ENCODE measurements around the gene MEGF8. TPM values are rescaled to one million over a fixed set of nuclear protein-coding genes. Genes with fewer than 3 reads are reported as not detected.

MEGF8 gene
- total RNA-seq, 2 donors from 2014 or later = 3.0 to 3.1 TPM

GRCh38 chr19:42291435-42291810 is 34.0 kb upstream of the MEGF8 start:
- Mint-ChIP-seq H3K9me3 (no peaks in the 10 kb centered on the region), H3K36me3 (ENCODE audit: low read depth) (peaks cover 83% of the 10 kb centered on the region), H3K4me3 (no peak overlapping the region), H3K4me1 (peaks cover 7% of the 10 kb centered on the region), H3K27me3 (no peaks in the 10 kb centered on the region), H3K27ac (no peak overlapping the region)
- ATAC-seq (replicated peaks) = no peak

- peaks cover 7% of the 10 kb centered on the region for H3K4me1 Mint-ChIP-seq
- H3K27ac Mint-ChIP-seq = no peak overlapping the region
- ATAC-seq (replicated peaks) = no peak
- peaks cover 78% of the 10 kb centered on the region for H3K36me3 Mint-ChIP-seq (ENCODE audit: low read depth)
- no peak overlapping the region for H3K4me3 Mint-ChIP-seq
- H3K27me3 Mint-ChIP-seq = no peaks in the 10 kb centered on the region
- H3K9me3 Mint-ChIP-seq = no peaks in the 10 kb centered on the region
Observed at GRCh38 chr19:42292042-42292960, 33.1 kb upstream of the MEGF8 start.

GRCh38 chr19:42292963-42293362 is 32.5 kb upstream of the MEGF8 start:
- no peak for ATAC-seq (replicated peaks)
- peaks cover 7% of the 10 kb centered on the region for H3K4me1 Mint-ChIP-seq
- no peak overlapping the region for H3K27ac Mint-ChIP-seq
- H3K27me3 Mint-ChIP-seq = no peaks in the 10 kb centered on the region
- H3K4me3 Mint-ChIP-seq = no peak overlapping the region
- H3K9me3 Mint-ChIP-seq = no peaks in the 10 kb centered on the region
- H3K36me3 Mint-ChIP-seq (ENCODE audit: low read depth) = peaks cover 71% of the 10 kb centered on the region

GRCh38 chr19:42293540-42293939 is 31.9 kb upstream of the MEGF8 start:
- H3K27me3 Mint-ChIP-seq = no peaks in the 10 kb centered on the region
- H3K36me3 Mint-ChIP-seq (ENCODE audit: low read depth) = peaks cover 65% of the 10 kb centered on the region
- peaks cover 7% of the 10 kb centered on the region for H3K4me1 Mint-ChIP-seq
- no peak overlapping the region for H3K4me3 Mint-ChIP-seq
- H3K9me3 Mint-ChIP-seq = no peaks in the 10 kb centered on the region
- no peak overlapping the region for H3K27ac Mint-ChIP-seq
- ATAC-seq (replicated peaks) = no peak

GRCh38 chr19:42293948-42294347 is 31.5 kb upstream of the MEGF8 start:
- Mint-ChIP-seq H3K36me3 (ENCODE audit: low read depth) (peaks cover 61% of the 10 kb centered on the region), H3K9me3 (no peaks in the 10 kb centered on the region), H3K27me3 (no peaks in the 10 kb centered on the region), H3K27ac (no peak overlapping the region), H3K4me1 (peaks cover 7% of the 10 kb centered on the region), H3K4me3 (no peak overlapping the region)
- ATAC-seq (replicated peaks) = no peak

- no peaks in the 10 kb centered on the region for H3K27me3 Mint-ChIP-seq
- ATAC-seq (replicated peaks) = no peak
- H3K4me1 Mint-ChIP-seq = peaks cover 7% of the 10 kb centered on the region
- H3K4me3 Mint-ChIP-seq = no peak overlapping the region
- H3K27ac Mint-ChIP-seq = no peak overlapping the region
- peaks cover 55% of the 10 kb centered on the region for H3K36me3 Mint-ChIP-seq (ENCODE audit: low read depth)
- H3K9me3 Mint-ChIP-seq = no peaks in the 10 kb centered on the region
Observed at GRCh38 chr19:42294471-42295137, 30.8 kb upstream of the MEGF8 start.

- Mint-ChIP-seq H3K4me3 (no peak overlapping the region), H3K4me1 (peaks cover 7% of the 10 kb centered on the region), H3K27me3 (no peaks in the 10 kb centered on the region), H3K27ac (no peak overlapping the region), H3K36me3 (ENCODE audit: low read depth) (peaks cover 51% of the 10 kb centered on the region), H3K9me3 (no peaks in the 10 kb centered on the region)
- no peak for ATAC-seq (replicated peaks)
Observed at GRCh38 chr19:42295342-42295741, 30.1 kb upstream of the MEGF8 start.

GRCh38 chr19:42295831-42296525 is 29.5 kb upstream of the MEGF8 start:
- H3K9me3 Mint-ChIP-seq = no peaks in the 10 kb centered on the region
- no peak overlapping the region for H3K4me3 Mint-ChIP-seq
- H3K36me3 Mint-ChIP-seq (ENCODE audit: low read depth) = peaks cover 47% of the 10 kb centered on the region
- H3K27me3 Mint-ChIP-seq = no peaks in the 10 kb centered on the region
- no peak overlapping the region for H3K27ac Mint-ChIP-seq
- peak; percentile 81 for ATAC-seq (replicated peaks)
- peaks cover 7% of the 10 kb centered on the region for H3K4me1 Mint-ChIP-seq

GRCh38 chr19:42297039-42297438 is 28.4 kb upstream of the MEGF8 start:
- Mint-ChIP-seq H3K9me3 (no peaks in the 10 kb centered on the region), H3K36me3 (ENCODE audit: low read depth) (peaks cover 37% of the 10 kb centered on the region), H3K4me3 (no peak overlapping the region), H3K27me3 (no peaks in the 10 kb centered on the region), H3K4me1 (no peaks in the 10 kb centered on the region), H3K27ac (no peak overlapping the region)
- ATAC-seq (replicated peaks) = no peak

- peak; percentile 53 for ATAC-seq (replicated peaks)
- Mint-ChIP-seq H3K9me3 (no peaks in the 10 kb centered on the region), H3K27me3 (no peaks in the 10 kb centered on the region), H3K27ac (peak within 1 kb of the TSS; percentile 82), H3K4me1 (peaks cover 12% of the 10 kb centered on the region), H3K36me3 (ENCODE audit: low read depth) (peaks cover 4% of the 10 kb centered on the region), H3K4me3 (peak within 1 kb of the TSS; percentile 89)
Observed at GRCh38 chr19:42301646-42302203, 23.7 kb upstream of the MEGF8 start, which contains the start of gene PRR19. Gene PRR19 (plus strand): TSS chr19:42302132. CDS start chr19:42309585, 7,453 bp downstream.

- H3K4me3 Mint-ChIP-seq = peak overlapping the region; percentile 89
- peaks cover 12% of the 10 kb centered on the region for H3K4me1 Mint-ChIP-seq
Observed at GRCh38 chr19:42303101-42303464, 22.4 kb upstream of the MEGF8 start.

GRCh38 chr19:42303876-42304275 is 21.6 kb upstream of the MEGF8 start:
- H3K27ac Mint-ChIP-seq = peak overlapping the region; percentile 82
- peaks cover 12% of the 10 kb centered on the region for H3K4me1 Mint-ChIP-seq
- H3K4me3 Mint-ChIP-seq = peak overlapping the region; percentile 89

More at GRCh38 chr19:42303101-42303464, 22.4 kb upstream of the MEGF8 start:
- no peaks in the 10 kb centered on the region for H3K27me3 Mint-ChIP-seq
- H3K27ac Mint-ChIP-seq = peak overlapping the region; percentile 82
- H3K36me3 Mint-ChIP-seq (ENCODE audit: low read depth) = peaks cover 4% of the 10 kb centered on the region
- no peak for ATAC-seq (replicated peaks)
- no peaks in the 10 kb centered on the region for H3K9me3 Mint-ChIP-seq

GRCh38 chr19:42306646-42307045 is 18.8 kb upstream of the MEGF8 start:
- H3K27ac Mint-ChIP-seq = no peak overlapping the region
- peaks cover 12% of the 10 kb centered on the region for H3K4me1 Mint-ChIP-seq
- H3K9me3 Mint-ChIP-seq = no peaks in the 10 kb centered on the region
- H3K36me3 Mint-ChIP-seq (ENCODE audit: low read depth) = no peaks in the 10 kb centered on the region
- H3K27me3 Mint-ChIP-seq = no peaks in the 10 kb centered on the region
- ATAC-seq (replicated peaks) = no peak
- no peak overlapping the region for H3K4me3 Mint-ChIP-seq

More at GRCh38 chr19:42303876-42304275, 21.6 kb upstream of the MEGF8 start:
- ATAC-seq (replicated peaks) = no peak
- H3K27me3 Mint-ChIP-seq = no peaks in the 10 kb centered on the region
- H3K36me3 Mint-ChIP-seq (ENCODE audit: low read depth) = peaks cover 4% of the 10 kb centered on the region
- no peaks in the 10 kb centered on the region for H3K9me3 Mint-ChIP-seq

- no peak for ATAC-seq (replicated peaks)
- no peaks in the 10 kb centered on the region for H3K4me1 Mint-ChIP-seq
- H3K27me3 Mint-ChIP-seq = peaks cover 21% of the 10 kb centered on the region
- H3K4me3 Mint-ChIP-seq = no peak overlapping the region
- H3K27ac Mint-ChIP-seq = no peak overlapping the region
- no peaks in the 10 kb centered on the region for H3K36me3 Mint-ChIP-seq (ENCODE audit: low read depth)
- no peaks in the 10 kb centered on the region for H3K9me3 Mint-ChIP-seq
Observed at GRCh38 chr19:42309686-42310085, 15.7 kb upstream of the MEGF8 start.
